ENCODE results near the gene F13A1. TPM values are rescaled to one million over a fixed set of nuclear protein-coding genes. Genes with fewer than 3 reads are reported as not detected.

F13A1 gene
- total and polyA plus RNA-seq, 2 donors, result 22.5 to 24.3 TPM

- peaks cover 0 to 2% of the 10 kb centered on the region in 2 donors for H3K27me3 ChIP-seq (ENCODE audit: control insufficient read depth in 2 of 2, insufficient read depth in 1 of 2, low read length in 1 of 2)
- H3K4me3 ChIP-seq (ENCODE audit: low read length in 2 of 2), result no peak overlapping the region
- H3K9me3 ChIP-seq (ENCODE audit: control insufficient read depth in 2 of 2, insufficient read depth in 1 of 2, low read length in 1 of 2), result no peaks in the 10 kb centered on the region
- H3K4me1 ChIP-seq (ENCODE audit: control insufficient read depth in 2 of 2, insufficient read depth in 2 of 2, low read length in 2 of 2), result no peaks in the 10 kb centered on the region
- no peak overlapping the region for H3K27ac ChIP-seq (ENCODE audit: low read depth in 1 of 2, low read length in 1 of 2)
- 92% methylated on average over 3 of the region's 3 CpGs for WGBS
- DNase-seq (ENCODE audit: low read depth in 6 of 9, low spot score in 9 of 9), result no peak
- H3K36me3 ChIP-seq (ENCODE audit: control insufficient read depth in 2 of 2, insufficient read depth in 2 of 2, low read length in 1 of 2), result no peaks in the 10 kb centered on the region
Measured at GRCh38 chr6:6125495-6125894, 195.0 kb downstream of the F13A1 start.

- H3K4me1 ChIP-seq (ENCODE audit: control insufficient read depth in 2 of 2, insufficient read depth in 2 of 2, low read length in 2 of 2), result no peaks in the 10 kb centered on the region
- H3K4me3 ChIP-seq (ENCODE audit: low read length in 2 of 2), result no peak overlapping the region
- no peak overlapping the region for H3K27ac ChIP-seq (ENCODE audit: low read depth in 1 of 2, low read length in 1 of 2)
- no peak for DNase-seq (ENCODE audit: low read depth in 6 of 9, low spot score in 9 of 9)
- peaks cover 0 to 2% of the 10 kb centered on the region in 2 donors for H3K27me3 ChIP-seq (ENCODE audit: control insufficient read depth in 2 of 2, insufficient read depth in 1 of 2, low read length in 1 of 2)
- WGBS, result 81% methylated on average over 3 of the region's 3 CpGs
- H3K9me3 ChIP-seq (ENCODE audit: control insufficient read depth in 2 of 2, insufficient read depth in 1 of 2, low read length in 1 of 2), result no peaks in the 10 kb centered on the region
- H3K36me3 ChIP-seq (ENCODE audit: control insufficient read depth in 2 of 2, insufficient read depth in 2 of 2, low read length in 1 of 2), result no peaks in the 10 kb centered on the region
Measured at GRCh38 chr6:6123803-6124202, 196.7 kb downstream of the F13A1 start.

DNA sequence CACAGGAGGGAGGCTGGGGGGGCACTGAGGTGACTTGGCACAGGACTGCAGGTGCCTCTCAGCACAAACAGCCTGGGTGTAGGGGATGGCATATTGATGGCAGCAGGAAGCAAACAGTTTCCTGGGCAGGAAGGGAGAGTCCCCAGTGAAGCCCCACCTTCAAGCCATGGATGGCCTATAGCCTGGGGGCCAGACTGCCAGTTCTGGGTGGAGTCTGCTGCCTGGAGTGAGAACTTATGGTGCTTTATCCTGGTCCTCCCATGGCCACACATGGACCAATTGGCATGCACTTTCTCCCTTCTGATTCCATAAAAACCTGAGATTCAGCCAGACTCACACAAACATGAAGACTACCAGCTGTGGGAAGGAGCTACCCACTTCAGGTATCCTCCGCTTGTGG lies 198.5 kb downstream of the F13A1 start:
- Histone ChIP-seq H3K27ac (ENCODE audit: low read depth in 1 of 2, low read length in 1 of 2) (no peak overlapping the region), H3K4me1 (ENCODE audit: control insufficient read depth in 2 of 2, insufficient read depth in 2 of 2, low read length in 2 of 2) (no peaks in the 10 kb centered on the region), H3K27me3 (ENCODE audit: control insufficient read depth in 2 of 2, insufficient read depth in 1 of 2, low read length in 1 of 2) (peaks cover 0 to 2% of the 10 kb centered on the region in 2 donors), H3K36me3 (ENCODE audit: control insufficient read depth in 2 of 2, insufficient read depth in 2 of 2, low read length in 1 of 2) (no peaks in the 10 kb centered on the region), H3K9me3 (ENCODE audit: control insufficient read depth in 2 of 2, insufficient read depth in 1 of 2, low read length in 1 of 2) (no peaks in the 10 kb centered on the region), H3K4me3 (ENCODE audit: low read length in 2 of 2) (no peak overlapping the region)
- WGBS, result 98% methylated on average over 1 of the region's 1 CpG
- no peak for DNase-seq (ENCODE audit: low read depth in 6 of 9, low spot score in 9 of 9)

- no peaks in the 10 kb centered on the region for H3K4me1 ChIP-seq (ENCODE audit: control insufficient read depth in 2 of 2, insufficient read depth in 2 of 2, low read length in 2 of 2)
- no peaks in the 10 kb centered on the region for H3K9me3 ChIP-seq (ENCODE audit: control insufficient read depth in 2 of 2, insufficient read depth in 1 of 2, low read length in 1 of 2)
- DNase-seq (ENCODE audit: low read depth in 6 of 9, low spot score in 9 of 9), result no peak
- no peaks in the 10 kb centered on the region for H3K27me3 ChIP-seq (ENCODE audit: control insufficient read depth in 2 of 2, insufficient read depth in 1 of 2, low read length in 1 of 2)
- no peak overlapping the region for H3K27ac ChIP-seq (ENCODE audit: low read depth in 1 of 2, low read length in 1 of 2)
- H3K36me3 ChIP-seq (ENCODE audit: control insufficient read depth in 2 of 2, insufficient read depth in 2 of 2, low read length in 1 of 2), result no peaks in the 10 kb centered on the region
- no peak overlapping the region for H3K4me3 ChIP-seq (ENCODE audit: low read length in 2 of 2)
Measured at GRCh38 chr6:6105472-6106036, 214.9 kb downstream of the F13A1 start.
